Naive thymus-derived CD4-positive, alpha-beta T cell (primary cell): ENCODE results near the gene BTLA. TPM values are rescaled to one million over a fixed set of nuclear protein-coding genes. Genes with fewer than 3 reads are reported as not detected.

Experiments used
- ATAC-seq: fragments of 150-1000 bp; cut with Tn5 transposase; 2 replicates; pipeline ENCODE4 v1.10.0; 2021; ENCODE audit warnings: mild to moderate bottlenecking, moderate library complexity
- CTCF ChIA-PET: fragments of 350-600 bp; sonication (Branson Sonifier 250); formaldehyde crosslinking; loops from one replicate; lab custom pipeline; 2021; ENCODE audit warnings: antibody characterized with exemption; lab: Charles Lee
- POLR2A ChIA-PET: fragments of 350-600 bp; sonication (Branson Sonifier 250); formaldehyde crosslinking; loops from one replicate; lab custom pipeline; 2021; ENCODE audit warnings: antibody characterized with exemption, inconsistent platforms; lab: Charles Lee
- DNase-seq, 9 donors: peaks; one replicate each; pipeline versions ENCODE4 v3.0.0 to v3.0.0-alpha.2; 2020 to 2022; ENCODE audit warnings: mixed read lengths in 1 of 9
- H3K27ac ChIP-seq: one replicate; pipeline ENCODE4 v1.7.0; 2013; ENCODE audit warnings: mild to moderate bottlenecking, low read depth, low read length, moderate library complexity
- H3K27me3 ChIP-seq, 2 donors: one replicate each; pipeline ENCODE4 v1.7.0; 2013; ENCODE audit warnings: low read length in 2 of 2, mild to moderate bottlenecking in 2 of 2, moderate library complexity in 2 of 2; ENCODE audit not compliant: control insufficient read depth in 2 of 2, insufficient read depth in 2 of 2
- H3K36me3 ChIP-seq, 3 experiments: 1 replicate in 2 of 3; 2 replicates in 1 of 3; pipeline ENCODE4 v1.7.0; 2013; ENCODE audit warnings: low read length in 3 of 3, mild to moderate bottlenecking in 3 of 3, moderate library complexity in 1 of 3; ENCODE audit not compliant: insufficient read depth in 3 of 3, control insufficient read depth in 2 of 3
- H3K4me1 ChIP-seq, 2 donors: one replicate each; pipeline ENCODE4 v1.7.0; 2013; ENCODE audit warnings: low read length in 2 of 2, mild to moderate bottlenecking in 2 of 2, moderate library complexity in 1 of 2; ENCODE audit not compliant: control insufficient read depth in 2 of 2, insufficient read depth in 2 of 2
- H3K4me3 ChIP-seq: 2 replicates; pipeline ENCODE4 v1.7.0; 2013; ENCODE audit warnings: mild to moderate bottlenecking, low read length
- H3K9me3 ChIP-seq, 3 experiments: 1 replicate in 2 of 3; 2 replicates in 1 of 3; pipeline ENCODE4 v1.7.0; 2013; ENCODE audit warnings: low read length in 3 of 3; ENCODE audit not compliant: control insufficient read depth in 2 of 3
- H3K27ac Mint-ChIP-seq, 9 donors: one replicate each; pipeline ENCODE4 v1.8.0; 2020 to 2022; ENCODE audit warnings: mixed read lengths in 9 of 9, mild to moderate bottlenecking in 8 of 9, moderate library complexity in 5 of 9, inconsistent platforms in 2 of 9
- H3K27me3 Mint-ChIP-seq, 5 donors: one replicate each; pipeline ENCODE4 v1.8.0; 2021 to 2022; ENCODE audit warnings: mixed read lengths in 5 of 5, mild to moderate bottlenecking in 1 of 5
- H3K36me3 Mint-ChIP-seq, 5 donors: one replicate each; pipeline ENCODE4 v1.8.0; 2020 to 2022; ENCODE audit warnings: mixed read lengths in 5 of 5, mild to moderate bottlenecking in 3 of 5, inconsistent platforms in 1 of 5
- H3K4me1 Mint-ChIP-seq, 7 donors: one replicate each; pipeline ENCODE4 v1.8.0; 2020 to 2022; ENCODE audit warnings: mixed read lengths in 7 of 7, mild to moderate bottlenecking in 3 of 7, inconsistent platforms in 1 of 7
- H3K4me3 Mint-ChIP-seq, 10 donors: one replicate each; pipeline ENCODE4 v1.8.0; 2020 to 2022; ENCODE audit warnings: mild to moderate bottlenecking in 10 of 10, mixed read lengths in 10 of 10, moderate library complexity in 6 of 10, inconsistent platforms in 2 of 10
- H3K9me3 Mint-ChIP-seq, 11 donors: one replicate each; pipeline ENCODE4 v1.8.0; 2020 to 2022; ENCODE audit warnings: mixed read lengths in 11 of 11, mild to moderate bottlenecking in 4 of 11, inconsistent platforms in 1 of 11, moderate library complexity in 1 of 11
- intact Hi-C, 2 donors: fragments of 100-400 bp; cut with micrococcal nuclease; formaldehyde crosslinking; loops; one replicate each; pipeline ENCODE4 v1.15.1; 2023
- polyA plus RNA-seq, 2 donors: library from polyadenylated mRNA; unstranded; fragments of 300-500 nt; fragmentation: Illumina TruSeq; gene quantifications; one replicate each; pipeline ENCODE4 v1.2.3, GENCODE V29; 2021
- total RNA-seq, 6 experiments: library from RNA in 5 of 6; stranded (reverse) in 5 of 6; gene quantifications; 1 replicate in 5 of 6; 2 replicates in 1 of 6; pipeline ENCODE4 v1.2.3 and lab custom pipeline; 2021 to 2026

Gene BTLA
- total and polyA plus RNA-seq, 7 experiments from 2014 or later: 13.3 to 29.5 (median 18.5) TPM

DNA sequence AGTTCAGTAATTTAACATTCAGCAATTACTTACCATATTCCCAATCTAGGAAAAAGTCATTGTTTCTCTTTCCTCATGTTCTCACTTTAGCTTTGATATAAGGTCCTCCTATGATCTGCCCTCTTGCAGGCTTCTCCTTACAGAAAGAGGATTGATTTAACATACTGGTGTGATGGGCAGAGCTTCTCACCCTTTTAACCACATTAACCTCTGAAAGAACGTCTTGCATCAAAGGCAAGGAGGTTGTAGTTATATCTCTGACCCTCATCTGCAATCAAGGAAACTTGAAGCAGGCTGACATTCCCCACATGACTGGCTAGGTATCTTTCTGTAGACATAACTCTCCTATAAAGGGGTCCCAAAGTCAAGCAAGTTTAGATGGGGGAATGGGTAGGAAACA, 39.5 kb downstream of the BTLA start:
- DNase-seq (no peak), ATAC-seq (no peak)
- Histone ChIP-seq H3K4me3 (no peak overlapping the region), H3K4me1 (peaks cover 40 to 51% of the 10 kb centered on the region in 2 donors), H3K27me3 (no peaks in the 10 kb centered on the region), H3K36me3 (no peaks in the 10 kb centered on the region), H3K27ac (peak overlapping the region; percentile 25), H3K9me3 (no peaks in the 10 kb centered on the region)
- intact Hi-C loops: loop anchor here (5.0 to 10.0 kb wide), 3 partner anchors 327 to 535 kb away; partner anchors contain the start of genes GCSAM (in 1 of the 2) and GTPBP8 (in 1 of the 2)
- POLR2A ChIA-PET: interaction anchor here (1.1 kb wide), 1 partner anchor 9 kb away, joined by 5 read pairs; no protein-coding TSS in a partner anchor
- Mint-ChIP-seq H3K4me1 (peaks cover 30 to 78% (median 60%) of the 10 kb centered on the region in 7 donors), H3K4me3 (peak overlapping the region in 8 of 10 donors; percentile 6 to 67 (median 44)), H3K27ac (peak overlapping the region; percentile 29 to 86 (median 78)), H3K9me3 (peaks cover 0 to 13% (median 0%) of the 10 kb centered on the region in 11 donors), H3K27me3 (no peaks in the 10 kb centered on the region), H3K36me3 (peaks cover 4 to 41% (median 8%) of the 10 kb centered on the region in 5 donors)
- CTCF ChIA-PET: no interaction called here

DNA sequence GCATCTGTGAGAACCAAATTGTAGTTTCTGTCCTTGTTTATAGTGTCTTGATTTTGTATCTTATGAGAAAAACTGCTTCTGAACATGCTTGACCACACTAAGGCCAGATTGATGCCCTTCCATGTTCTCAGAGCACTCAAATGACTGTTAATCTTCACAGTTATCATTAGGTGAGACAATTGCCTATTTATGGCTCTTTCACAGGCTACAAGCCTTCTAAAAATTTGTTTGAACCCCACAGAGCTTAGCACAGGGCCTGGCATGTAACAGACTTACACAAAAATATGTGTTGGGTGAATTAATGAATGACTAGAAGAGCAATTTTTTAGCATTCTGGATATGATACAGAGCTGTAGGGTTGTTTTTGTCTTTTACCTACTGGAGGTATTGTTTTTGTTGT, 43.1 kb downstream of the BTLA start:
- H3K36me3 Mint-ChIP-seq: peaks cover 3 to 26% (median 4%) of the 10 kb centered on the region in 5 donors
- peaks cover 22 to 30% of the 10 kb centered on the region in 2 donors for H3K4me1 ChIP-seq
- no peaks in the 10 kb centered on the region for H3K27me3 ChIP-seq
- H3K27me3 Mint-ChIP-seq: no peaks in the 10 kb centered on the region
- ChIA-PET POLR2A (no interaction called here), CTCF (no interaction called here)
- H3K4me3 ChIP-seq: no peak overlapping the region
- no peak overlapping the region for H3K27ac ChIP-seq
- H3K4me1 Mint-ChIP-seq: peaks cover 18 to 44% (median 30%) of the 10 kb centered on the region in 7 donors
- intact Hi-C loops: no loop called here
- ATAC-seq (no peak), DNase-seq (no peak)
- no peaks in the 10 kb centered on the region for H3K9me3 ChIP-seq
- no peaks in the 10 kb centered on the region for H3K36me3 ChIP-seq
- H3K27ac Mint-ChIP-seq: peak overlapping the region in 1 of 9 donors; percentile 64
- peaks cover 0 to 4% (median 0%) of the 10 kb centered on the region in 11 donors for H3K9me3 Mint-ChIP-seq
- H3K4me3 Mint-ChIP-seq: no peak overlapping the region

DNA sequence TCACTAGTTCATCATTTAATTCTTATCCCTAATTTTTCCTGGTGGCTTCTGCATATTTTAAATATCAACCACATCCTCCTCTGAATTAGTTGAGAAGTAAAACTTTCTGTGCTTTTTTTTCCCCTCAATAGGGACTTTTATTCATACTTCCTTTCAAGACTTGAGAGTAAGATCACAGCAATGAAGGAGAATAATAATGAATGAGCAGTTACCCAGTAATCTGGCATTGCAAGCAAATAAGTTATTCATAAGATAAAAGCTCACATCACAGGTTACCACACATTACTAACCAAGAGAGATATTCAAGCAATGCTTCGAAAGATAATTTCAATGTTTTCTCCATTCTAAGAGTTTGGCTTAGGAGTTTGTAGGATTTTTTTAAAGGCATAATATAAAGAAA, 50.3 kb downstream of the BTLA start:
- Histone ChIP-seq H3K4me1 (no peaks in the 10 kb centered on the region), H3K9me3 (no peaks in the 10 kb centered on the region), H3K36me3 (no peaks in the 10 kb centered on the region), H3K4me3 (no peak overlapping the region), H3K27ac (no peak overlapping the region), H3K27me3 (no peaks in the 10 kb centered on the region)
- H3K27me3 Mint-ChIP-seq: no peaks in the 10 kb centered on the region
- DNase-seq (no peak), ATAC-seq (no peak)
- POLR2A ChIA-PET: interaction anchor here (0.8 kb wide), 1 partner anchor 42 kb away, joined by 3 read pairs; no protein-coding TSS in a partner anchor
- H3K4me3 Mint-ChIP-seq: peak overlapping the region in 2 of 10 donors; percentile 37 to 48
- intact Hi-C loops: no loop called here
- peaks cover 2 to 22% (median 11%) of the 10 kb centered on the region in 7 donors for H3K4me1 Mint-ChIP-seq
- CTCF ChIA-PET: interaction anchor here (0.6 to 0.7 kb wide), 2 partner anchors 12 to 126 kb away, joined by 3 read pairs; no protein-coding TSS in a partner anchor
- H3K27ac Mint-ChIP-seq: peak overlapping the region in 2 of 9 donors; percentile 6 to 76
- peaks cover 0 to 2% (median 0%) of the 10 kb centered on the region in 11 donors for H3K9me3 Mint-ChIP-seq
- peaks cover 0 to 7% (median 0%) of the 10 kb centered on the region in 5 donors for H3K36me3 Mint-ChIP-seq

DNA sequence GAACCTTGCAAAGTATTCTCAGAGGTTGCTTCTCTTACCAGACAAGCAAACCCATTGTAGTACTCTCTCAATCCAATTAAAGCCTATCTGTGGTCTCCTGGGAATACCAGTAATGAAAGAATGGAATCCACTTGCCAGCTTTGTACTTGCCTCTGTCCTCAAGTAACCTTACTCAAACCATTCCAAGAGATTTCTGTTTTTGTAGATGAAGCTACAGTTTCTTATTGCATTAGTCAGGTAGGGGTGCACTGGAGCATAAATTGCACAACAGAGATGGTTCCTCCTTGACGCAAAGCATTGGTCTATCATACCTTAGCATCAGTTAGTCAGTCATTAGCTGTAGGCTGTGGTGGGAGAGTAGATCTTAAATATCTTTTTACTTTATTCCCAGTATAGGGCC, 52.9 kb downstream of the BTLA start:
- Histone ChIP-seq H3K27me3 (no peaks in the 10 kb centered on the region), H3K4me1 (no peaks in the 10 kb centered on the region), H3K27ac (no peak overlapping the region), H3K36me3 (no peaks in the 10 kb centered on the region), H3K9me3 (no peaks in the 10 kb centered on the region), H3K4me3 (no peak overlapping the region)
- Mint-ChIP-seq H3K36me3 (peaks cover 0 to 4% (median 0%) of the 10 kb centered on the region in 5 donors), H3K4me3 (no peak overlapping the region), H3K9me3 (peaks cover 0 to 2% (median 0%) of the 10 kb centered on the region in 11 donors), H3K27me3 (no peaks in the 10 kb centered on the region), H3K27ac (no peak overlapping the region), H3K4me1 (peaks cover 2 to 21% (median 11%) of the 10 kb centered on the region in 7 donors)
- ChIA-PET CTCF (no interaction called here), POLR2A (no interaction called here)
- intact Hi-C loops: no loop called here
- ATAC-seq: peak; percentile 45
- no peak for DNase-seq

DNA sequence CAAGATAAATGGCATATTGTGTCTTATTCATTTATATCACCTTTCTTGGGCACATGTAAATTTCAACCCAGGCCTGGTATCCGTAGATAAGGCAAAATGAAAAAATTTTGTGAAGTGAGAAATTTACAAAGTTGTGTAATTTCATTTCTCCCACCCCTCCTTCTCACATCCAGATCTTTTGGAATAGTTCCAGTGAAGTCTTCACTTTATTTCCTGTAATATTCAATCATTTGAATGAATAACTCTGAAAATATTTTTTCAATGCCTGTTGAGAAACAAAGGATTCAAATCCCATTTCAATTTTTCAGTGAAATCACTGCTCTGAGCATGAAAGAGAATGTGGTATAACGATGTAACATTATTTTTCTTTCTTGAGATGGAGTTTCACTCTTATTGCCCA, 53.4 kb downstream of the BTLA start:
- no peak for DNase-seq
- Mint-ChIP-seq H3K36me3 (peaks cover 0 to 3% (median 0%) of the 10 kb centered on the region in 5 donors), H3K9me3 (peaks cover 0 to 2% (median 0%) of the 10 kb centered on the region in 11 donors), H3K27me3 (no peaks in the 10 kb centered on the region), H3K27ac (no peak overlapping the region), H3K4me3 (no peak overlapping the region), H3K4me1 (peaks cover 2 to 19% (median 11%) of the 10 kb centered on the region in 7 donors)
- Histone ChIP-seq H3K4me3 (no peak overlapping the region), H3K36me3 (no peaks in the 10 kb centered on the region), H3K27ac (no peak overlapping the region), H3K27me3 (no peaks in the 10 kb centered on the region), H3K4me1 (no peaks in the 10 kb centered on the region), H3K9me3 (no peaks in the 10 kb centered on the region)
- ChIA-PET CTCF (interaction anchor here (0.7 kb wide), 1 partner anchor 54 kb away, joined by 3 read pairs; no protein-coding TSS in a partner anchor), POLR2A (no interaction called here)
- intact Hi-C loops: loop anchor here in 1 of 2 donors (1.0 kb wide), 1 partner anchor 18 kb away; no protein-coding TSS in a partner anchor
- no peak for ATAC-seq

DNA sequence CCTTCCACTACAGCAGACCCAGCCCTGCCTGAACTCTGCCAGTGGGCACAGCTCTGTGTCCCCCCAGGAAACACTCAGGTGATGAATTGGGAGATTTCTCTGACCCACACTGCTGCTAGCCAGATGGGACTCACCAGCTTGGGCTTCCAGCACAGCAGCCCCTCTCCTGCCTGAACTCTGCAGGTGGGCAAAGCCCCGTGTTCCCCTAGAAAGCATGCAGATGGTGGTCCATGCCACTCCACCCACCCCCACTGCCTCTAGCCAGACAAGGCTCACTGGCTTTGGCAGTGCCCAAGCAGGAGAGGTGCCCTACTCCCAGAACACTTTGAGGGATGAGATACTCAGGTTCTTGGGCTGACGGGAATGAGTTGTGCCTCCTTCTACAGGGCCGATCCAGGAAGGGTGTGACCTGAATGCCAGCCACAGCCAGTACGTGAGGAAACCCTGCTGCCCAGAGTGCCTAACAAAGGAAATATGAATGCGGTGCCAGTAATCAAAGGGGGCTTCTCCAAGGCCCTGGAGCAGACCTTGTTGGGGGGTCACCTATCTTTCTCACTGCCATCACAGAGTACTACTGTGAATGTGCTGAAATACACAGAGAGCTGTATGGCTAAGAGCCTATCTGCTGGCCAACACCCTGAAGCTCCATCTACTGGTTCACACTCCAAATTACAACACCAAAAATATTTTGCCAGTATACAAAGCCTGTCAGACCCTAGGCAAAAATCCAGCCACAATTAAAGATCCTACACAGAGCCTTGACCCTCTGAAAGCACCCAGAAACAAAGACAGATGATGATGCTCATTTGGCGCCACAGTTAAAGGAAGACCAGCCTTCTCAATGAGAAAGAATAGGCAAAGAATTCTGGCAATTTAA, 61.9 kb downstream of the BTLA start:
- Mint-ChIP-seq H3K9me3 (peaks cover 3 to 19% (median 6%) of the 10 kb centered on the region in 11 donors), H3K4me3 (no peak overlapping the region), H3K27me3 (no peaks in the 10 kb centered on the region), H3K4me1 (peaks cover 5 to 29% (median 16%) of the 10 kb centered on the region in 7 donors), H3K36me3 (peaks cover 0 to 17% (median 5%) of the 10 kb centered on the region in 5 donors), H3K27ac (peak overlapping the region in 2 of 9 donors; percentile 35 to 53)
- Histone ChIP-seq H3K4me1 (peaks cover 0 to 7% of the 10 kb centered on the region in 2 donors), H3K9me3 (no peaks in the 10 kb centered on the region), H3K36me3 (no peaks in the 10 kb centered on the region), H3K27ac (no peak overlapping the region), H3K4me3 (peak overlapping the region; percentile 9), H3K27me3 (no peaks in the 10 kb centered on the region)
- peak in 4 of 9 donors; percentile 8 to 23 (median 14) for DNase-seq
- ATAC-seq: peak; percentile 83
- intact Hi-C loops: loop anchor here (1.0 to 5.0 kb wide), 5 partner anchors 82 to 326 kb away; no protein-coding TSS in a partner anchor
- ChIA-PET CTCF (interaction anchor here (0.5 to 1.3 kb wide), 2 partner anchors 12 to 83 kb away, joined by 3 read pairs; no protein-coding TSS in a partner anchor), POLR2A (no interaction called here)
